GM21576 (cell line): ENCODE data around the gene KRTAP2-4.
"Not testable (repeated sequence)": the region's sequence is repeated elsewhere in the genome, so short reads cannot be mapped to it uniquely, and the experiment has no call there.

Experiments
- ATAC-seq: cut with Tn5 transposase; IDR thresholded peaks from one replicate; pipeline ENCODE4 v1.9.1; 2021; ENCODE audit warnings: mild to moderate bottlenecking, moderate library complexity; ENCODE audit not compliant: unreplicated experiment

KRTAP2-4 gene

DNA sequence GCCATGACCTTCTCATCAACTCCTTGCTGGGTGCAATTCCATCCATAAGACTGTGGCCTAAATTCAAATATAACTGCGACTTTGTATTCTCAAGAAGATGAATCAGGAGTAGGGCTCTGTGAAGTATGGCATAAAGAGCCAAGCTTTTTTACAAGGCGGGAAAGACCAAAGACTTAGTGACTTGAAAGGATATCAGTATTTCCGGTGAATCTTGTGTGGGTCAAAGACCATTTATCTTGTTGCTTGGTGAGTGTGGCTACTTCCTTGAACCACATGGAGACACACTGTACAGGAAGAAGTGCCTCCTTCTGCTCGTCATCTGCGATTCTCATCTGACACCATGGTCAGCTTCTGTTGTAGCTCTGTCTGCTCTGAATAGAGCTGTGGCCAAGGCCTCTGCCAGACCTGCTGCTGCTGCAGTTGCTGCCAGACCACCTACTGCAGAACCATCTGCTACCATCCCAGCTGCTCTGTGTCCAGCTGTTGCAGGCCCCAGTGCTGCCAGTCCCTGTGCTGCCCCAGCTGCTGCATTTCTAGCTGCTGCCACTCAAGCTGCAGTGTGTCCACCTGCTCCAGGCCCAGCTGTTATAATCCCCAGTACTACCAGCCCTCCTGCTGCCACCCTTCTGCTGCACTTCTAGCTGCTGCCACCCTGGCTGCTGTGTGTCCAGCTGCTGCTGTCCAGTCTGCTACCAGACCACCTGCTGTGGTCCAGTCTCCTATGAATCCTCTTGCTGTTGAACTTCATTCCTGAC is 6.1 kb upstream of the KRTAP2-4 start:
- no peak for ATAC-seq

DNA sequence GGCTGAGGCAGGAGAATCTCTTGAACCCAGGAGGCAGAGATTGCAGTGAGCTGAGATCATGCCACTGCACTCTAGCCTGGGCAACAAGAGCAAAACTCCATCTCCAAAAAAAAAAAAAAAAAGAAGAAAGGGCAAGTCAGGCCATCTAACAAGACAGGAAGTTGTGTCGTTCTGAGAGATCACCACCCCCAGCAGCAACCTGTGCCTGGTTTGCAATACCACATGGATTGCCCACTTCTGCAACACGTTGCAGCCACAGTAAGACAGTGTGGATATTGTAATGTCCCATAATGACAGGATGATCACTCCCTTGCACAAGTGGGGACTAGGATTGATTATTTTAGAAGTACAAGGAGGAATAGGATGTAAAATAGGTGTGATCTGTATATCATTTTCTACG is 3.4 kb upstream of the KRTAP2-4 start:
- ATAC-seq = no peak

DNA sequence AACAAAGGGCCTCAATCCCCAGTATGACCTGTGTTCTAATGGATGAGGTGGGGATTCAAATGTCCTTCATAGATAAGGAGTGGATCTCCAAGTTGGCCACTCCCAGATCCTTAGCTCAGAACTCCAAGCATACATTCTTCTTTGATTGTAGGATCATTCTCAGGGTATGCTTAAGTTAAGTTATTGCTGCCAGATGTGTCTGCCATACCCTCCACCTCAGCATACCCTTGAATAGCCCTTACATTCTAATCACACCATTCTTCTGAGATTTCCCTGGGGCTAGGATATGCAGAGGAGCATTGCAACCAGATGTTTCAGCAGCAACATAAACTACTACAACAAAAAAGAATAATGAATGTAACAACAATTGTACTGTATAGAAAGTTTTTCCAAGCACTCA is 1.6 kb upstream of the KRTAP2-4 start:
- ATAC-seq = no peak

DNA sequence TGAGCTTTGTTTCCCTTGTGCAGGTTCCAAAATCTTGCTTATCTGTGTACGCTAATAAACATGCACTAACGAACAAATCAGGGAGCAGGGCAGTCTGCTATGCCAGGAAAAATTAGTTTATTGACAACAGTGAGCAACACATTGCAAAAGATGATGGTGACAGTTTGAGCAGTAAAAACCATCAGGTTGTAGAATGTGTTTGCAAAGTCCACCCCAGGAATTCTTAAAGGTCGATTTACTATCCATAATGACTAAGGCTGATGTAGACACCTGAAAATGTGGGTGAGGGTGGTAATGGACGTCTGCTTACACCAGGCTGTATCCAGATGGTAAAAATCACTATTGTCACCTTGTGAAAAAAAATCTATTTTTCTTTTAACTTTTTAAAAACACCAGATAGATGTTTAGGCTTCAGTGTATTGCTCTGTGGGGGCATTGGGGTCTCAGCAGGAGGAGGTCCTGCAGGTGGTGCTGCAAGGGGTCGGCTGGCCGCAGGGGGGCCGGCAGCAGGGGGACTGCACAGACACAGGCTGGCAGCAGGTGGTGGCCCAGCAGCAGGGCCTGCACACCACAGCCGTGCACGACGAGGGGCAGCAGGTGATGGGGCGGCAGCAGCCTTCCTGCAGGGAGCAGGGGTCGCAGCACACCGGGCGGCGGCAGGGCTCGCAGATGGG is 526 bp downstream of the KRTAP2-4 start:
- ATAC-seq = not testable (repeated sequence)

DNA sequence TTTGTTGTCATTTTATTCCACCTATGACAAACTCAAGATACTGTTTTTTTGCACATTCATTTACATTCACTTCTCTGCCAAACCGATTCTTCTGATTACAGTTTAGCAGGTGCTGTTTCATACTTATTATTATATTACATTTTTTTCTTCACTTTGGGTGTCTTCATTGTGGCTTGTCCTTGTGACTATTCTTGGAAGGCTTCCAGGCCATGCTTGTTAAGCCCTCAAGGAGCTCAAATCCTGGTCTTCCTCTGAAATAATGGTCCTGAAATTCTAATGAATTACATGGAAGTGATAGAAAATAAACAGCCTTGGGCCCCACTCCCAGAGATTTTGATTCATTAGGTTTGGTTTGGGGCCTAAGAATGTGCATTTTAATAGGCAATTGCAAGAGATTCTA is 1.4 kb downstream of the KRTAP2-4 start:
- no peak for ATAC-seq

DNA sequence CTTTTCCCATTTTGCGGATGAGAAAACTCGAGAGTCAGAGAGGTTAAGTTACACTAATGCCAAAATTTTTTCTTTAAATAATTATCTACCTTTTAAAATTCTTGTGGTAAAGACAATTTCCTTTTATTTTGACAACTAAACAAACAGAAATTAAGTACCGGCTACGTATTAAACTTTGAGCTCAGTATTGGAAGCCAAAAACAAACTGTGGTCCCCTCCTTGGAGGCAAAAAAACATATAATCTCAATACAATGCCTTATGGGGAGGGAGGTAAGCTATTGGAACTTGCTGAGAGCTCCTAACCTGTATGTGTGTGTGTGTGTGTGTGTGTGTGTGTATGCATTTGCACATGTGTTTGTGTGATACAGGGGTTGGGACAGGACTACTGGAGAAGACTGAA is 2.2 kb downstream of the KRTAP2-4 start:
- no peak for ATAC-seq

DNA sequence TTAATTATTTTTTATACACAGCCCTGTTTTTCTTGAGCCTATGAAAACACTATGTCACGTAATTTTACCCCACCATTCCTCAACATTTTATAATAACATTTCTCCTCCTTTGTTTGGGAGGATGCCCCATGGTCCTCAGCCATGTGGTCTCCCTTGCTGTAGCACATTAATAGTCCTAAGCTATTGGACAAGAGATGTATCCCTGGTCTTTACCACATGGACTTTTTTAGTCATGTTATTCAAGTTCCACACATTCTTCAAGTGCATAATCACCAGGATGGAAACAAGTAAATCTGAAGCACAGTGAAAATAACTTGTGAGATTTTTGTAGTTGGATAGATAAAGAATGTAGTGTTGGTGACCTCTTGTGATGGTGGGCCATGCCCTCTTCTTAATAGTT is 3.7 kb downstream of the KRTAP2-4 start:
- no peak for ATAC-seq

DNA sequence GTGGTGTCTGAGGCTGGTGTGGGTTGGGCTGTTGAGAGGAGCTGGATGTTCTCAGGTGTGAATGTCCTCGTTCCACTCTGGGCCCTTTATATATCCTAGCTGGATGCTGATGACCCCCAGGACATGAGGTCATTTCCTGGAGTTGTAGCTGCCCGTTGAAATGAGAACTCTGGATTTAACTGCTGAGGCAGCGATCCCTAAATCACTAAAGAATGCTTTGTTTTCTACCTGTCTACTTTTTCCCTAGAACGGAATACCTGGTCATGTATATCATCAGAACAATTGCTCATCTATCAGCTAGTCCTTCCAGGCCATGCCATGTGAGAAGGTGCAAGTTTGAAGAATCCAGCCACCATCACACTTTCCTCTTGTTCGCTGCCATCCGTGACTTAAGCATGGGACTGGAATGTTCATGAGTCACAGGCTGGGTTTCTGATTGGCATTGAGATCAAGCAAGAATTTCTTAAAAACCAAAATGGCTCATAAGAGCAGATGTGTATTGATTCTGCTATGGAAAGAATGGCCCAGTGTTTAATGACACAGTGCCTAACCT is 5.6 kb downstream of the KRTAP2-4 start, which contains the start of gene KRTAP2-3:
TSS of gene KRTAP2-3 (minus strand) at position 63 of the 553 bp plus-strand sequence. CDS start 64 bp downstream, outside the sequence.
- no peak for ATAC-seq

DNA sequence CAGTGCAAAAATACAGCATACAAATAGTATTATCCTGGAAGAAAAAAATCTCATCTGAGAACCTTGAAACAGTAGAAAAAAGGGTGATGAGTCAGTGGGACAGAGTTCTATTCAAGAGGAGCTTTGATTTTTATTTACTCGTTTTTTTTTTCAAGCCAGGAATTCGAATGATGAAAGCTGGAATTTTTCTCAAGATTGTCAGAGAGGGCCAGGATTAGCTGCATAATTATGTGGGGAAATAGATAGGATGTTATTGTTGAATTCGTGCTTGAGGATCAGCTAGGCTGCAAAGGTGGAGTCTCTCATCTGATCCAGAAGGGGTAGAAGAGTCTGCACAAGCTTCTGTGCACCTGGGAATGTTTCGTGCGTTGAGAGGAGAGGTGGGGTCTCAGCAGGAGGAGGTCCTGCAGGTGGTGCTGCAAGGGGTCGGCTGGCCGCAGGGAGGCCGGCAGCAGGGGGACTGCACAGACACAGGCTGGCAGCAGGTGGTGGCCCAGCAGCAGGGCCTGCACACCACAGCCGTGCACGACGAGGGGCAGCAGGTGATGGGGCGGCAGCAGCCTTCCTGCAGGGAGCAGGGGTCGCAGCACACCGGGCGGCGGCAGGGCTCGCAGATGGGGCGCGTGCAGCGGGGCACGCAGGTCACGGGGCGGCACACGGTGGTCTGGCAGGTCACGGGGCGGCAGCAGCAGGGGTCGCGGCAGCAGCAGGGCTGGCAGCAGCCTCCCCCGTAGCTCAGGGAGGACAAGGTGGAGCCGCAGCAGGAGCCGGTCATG is 6.2 kb downstream of the KRTAP2-4 start:
- ATAC-seq = not testable (repeated sequence)

DNA sequence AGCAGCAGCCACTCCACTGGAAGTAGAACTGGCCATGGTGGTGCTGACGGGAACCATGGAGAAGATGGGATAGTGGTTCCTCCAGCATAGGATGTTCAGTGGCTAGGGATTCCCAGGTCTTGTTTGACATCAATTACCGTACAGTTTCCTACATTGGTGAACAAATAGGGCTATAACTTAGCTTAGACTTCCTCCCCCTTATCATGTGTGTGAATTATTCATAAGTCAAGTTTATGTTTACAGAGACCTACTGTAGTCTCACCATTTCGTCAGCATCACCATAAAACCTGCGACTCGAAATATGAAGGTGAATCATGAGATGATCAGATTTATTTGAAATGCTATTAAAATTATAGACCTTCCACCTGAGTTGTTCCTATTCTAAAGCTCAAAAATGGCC is 6.9 kb downstream of the KRTAP2-4 start:
- ATAC-seq = no peak

DNA sequence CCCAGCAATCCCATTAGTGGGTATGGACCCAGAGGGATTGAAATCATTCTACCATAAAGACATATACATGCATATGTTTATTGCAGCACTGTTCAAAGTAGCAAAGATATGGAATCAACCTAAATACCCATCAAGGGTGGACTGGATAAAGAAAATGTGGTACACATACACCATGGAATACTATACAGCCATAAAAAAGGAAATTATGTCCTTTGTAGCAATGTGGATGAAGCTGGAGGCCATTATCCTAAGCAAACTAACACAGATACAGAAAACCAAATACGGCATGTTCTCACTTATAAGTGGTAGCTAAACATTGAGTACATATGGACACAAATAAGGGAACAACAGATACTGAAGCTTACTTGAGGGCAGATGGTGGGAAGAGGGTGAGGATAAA is 8.1 kb downstream of the KRTAP2-4 start:
- ATAC-seq = no peak

DNA sequence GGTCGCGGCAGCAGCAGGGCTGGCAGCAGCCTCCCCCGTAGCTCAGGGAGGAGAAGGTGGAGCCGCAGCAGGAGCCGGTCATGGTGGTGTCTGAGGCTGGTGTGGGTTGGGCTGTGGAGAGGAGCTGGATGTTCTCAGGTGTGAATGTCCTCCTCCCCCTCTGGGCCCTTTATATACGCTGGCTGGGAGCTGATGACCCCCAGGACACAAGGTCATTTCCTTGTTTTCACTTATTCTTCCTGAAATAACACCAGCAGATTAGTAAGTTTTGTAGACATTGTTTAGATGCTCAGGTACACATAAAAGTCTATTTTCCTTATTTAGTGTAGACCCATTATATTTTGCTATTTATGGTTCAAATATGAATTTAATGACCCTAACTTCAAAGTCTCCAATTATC is 10.5 kb downstream of the KRTAP2-4 start, which contains the start of gene KRTAP2-2:
TSS of gene KRTAP2-2 (minus strand) at position 101 of the 400 bp plus-strand sequence. CDS start at position 82, 19 bp downstream.
- not testable (repeated sequence) for ATAC-seq

DNA sequence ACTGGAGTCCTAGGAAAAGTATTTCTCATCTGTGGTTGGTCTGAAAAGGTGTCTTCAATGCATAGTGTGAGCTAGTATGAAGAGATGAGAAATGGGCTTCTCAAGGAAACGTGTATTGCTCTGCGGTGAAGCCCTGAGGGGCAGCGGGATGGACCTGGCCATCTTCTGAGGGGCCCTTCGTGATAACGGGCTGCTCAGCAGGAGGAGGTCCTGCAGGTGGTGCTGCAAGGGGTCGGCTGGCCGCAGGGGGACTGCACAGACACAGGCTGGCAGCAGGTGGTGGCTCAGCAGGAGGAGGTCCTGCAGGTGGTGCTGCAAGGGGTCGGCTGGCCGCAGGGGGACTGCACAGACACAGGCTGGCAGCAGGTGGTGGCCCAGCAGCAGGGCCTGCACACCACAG is 11.1 kb downstream of the KRTAP2-4 start:
- not testable (repeated sequence) for ATAC-seq

DNA sequence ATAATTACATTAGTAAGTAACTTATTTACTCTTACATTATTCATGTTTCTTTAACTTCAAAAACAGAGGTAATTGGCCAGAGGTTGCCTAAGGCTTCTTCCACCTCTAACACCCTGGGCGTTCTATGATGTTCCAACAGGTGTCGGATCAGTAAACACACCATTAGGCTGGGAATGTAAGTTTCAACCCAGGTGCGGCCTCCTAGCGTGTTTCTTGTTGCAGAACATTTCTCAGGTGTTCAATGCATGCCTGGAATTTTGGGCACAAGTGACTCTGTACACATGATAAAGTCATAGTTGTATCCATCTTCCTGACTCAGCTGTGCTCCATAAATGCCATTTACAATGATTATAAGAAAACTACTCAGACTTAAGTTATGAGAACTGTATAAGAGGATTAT is 11.7 kb downstream of the KRTAP2-4 start:
- no peak for ATAC-seq

DNA sequence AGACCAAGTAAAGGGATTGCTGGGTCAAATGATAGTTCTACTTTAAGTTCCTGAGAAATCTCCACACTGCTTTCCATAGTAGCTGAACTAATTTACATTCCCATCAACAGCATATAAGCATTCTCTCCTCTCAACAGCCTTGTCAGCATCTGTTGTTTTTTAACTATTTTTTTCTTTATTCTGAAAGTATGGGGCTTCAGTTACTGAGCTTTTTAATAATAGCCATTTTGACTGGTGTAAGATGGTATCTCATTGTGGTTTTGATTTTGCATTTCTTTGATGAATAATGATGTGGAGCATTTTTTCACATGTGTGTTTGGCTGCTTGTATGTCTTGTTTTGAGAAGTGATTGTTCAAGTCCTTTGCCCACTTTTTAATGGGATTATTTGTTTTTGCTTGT is 13.1 kb downstream of the KRTAP2-4 start:
- no peak for ATAC-seq

DNA sequence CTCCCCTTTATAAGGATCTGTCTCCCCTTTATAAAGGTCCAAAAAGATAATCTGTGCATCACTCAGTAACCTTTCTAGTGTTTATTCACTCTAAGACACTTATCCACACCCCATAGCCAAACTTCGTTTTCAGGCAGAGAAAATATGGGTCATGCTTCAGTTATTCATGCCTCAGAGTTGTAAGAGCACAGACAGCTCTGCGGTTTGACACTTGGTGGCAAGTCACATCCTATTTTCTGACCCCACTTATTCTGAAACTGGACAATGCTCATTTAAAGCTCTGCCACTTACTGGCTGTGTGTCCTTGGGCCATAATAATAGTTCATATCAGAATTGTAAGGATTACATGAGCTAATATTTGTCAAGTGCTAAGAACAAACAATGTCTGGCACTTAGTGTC is 16.6 kb downstream of the KRTAP2-4 start:
- ATAC-seq = no peak

DNA sequence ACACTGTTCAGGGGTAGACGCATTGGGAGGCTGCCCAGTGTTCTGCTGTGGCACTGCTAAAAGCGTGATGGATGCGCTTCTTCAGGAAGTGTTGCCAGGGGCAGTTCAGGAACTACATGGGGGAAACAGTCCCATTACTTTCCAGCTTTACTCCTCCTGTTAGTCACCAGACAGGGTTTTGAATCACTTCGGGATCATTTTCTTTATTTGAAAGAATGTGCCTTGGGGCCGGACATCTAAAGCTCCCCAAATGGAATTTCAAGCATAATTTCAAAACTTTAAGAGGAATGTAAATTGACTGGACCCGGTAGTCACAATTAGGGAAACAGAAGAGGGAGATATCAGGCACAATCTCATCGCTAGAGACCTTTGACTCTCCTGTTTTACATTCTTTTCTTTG is 17.2 kb downstream of the KRTAP2-4 start:
- ATAC-seq = no peak

DNA sequence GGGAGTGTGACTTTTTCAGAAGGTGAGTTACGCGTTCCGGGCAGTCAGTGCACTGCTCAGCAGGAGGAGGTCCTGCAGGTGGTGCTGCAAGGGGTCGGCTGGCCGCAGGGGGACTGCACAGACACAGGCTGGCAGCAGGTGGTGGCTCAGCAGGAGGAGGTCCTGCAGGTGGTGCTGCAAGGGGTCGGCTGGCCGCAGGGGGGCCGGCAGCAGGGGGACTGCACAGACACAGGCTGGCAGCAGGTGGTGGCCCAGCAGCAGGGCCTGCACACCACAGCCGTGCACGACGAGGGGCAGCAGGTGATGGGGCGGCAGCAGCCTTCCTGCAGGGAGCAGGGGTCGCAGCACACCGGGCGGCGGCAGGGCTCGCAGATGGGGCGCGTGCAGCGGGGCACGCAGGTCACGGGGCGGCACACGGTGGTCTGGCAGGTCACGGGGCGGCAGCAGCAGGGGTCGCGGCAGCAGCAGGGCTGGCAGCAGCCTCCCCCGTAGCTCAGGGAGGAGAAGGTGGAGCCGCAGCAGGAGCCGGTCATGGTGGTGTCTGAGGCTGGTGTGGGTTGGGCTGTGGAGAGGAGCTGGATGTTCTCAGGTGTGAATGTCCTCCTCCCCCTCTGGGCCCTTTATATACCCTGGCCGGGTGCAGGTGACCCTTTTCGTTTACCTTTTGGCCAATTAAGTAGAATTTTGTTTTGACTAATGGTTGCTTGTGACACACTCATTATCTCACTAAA is 18.8 kb downstream of the KRTAP2-4 start, which contains the start of gene KRTAP2-1:
TSS of gene KRTAP2-1 (minus strand) at position 582 of the 731 bp plus-strand sequence. CDS start at position 533, 49 bp downstream.
- not testable (repeated sequence) for ATAC-seq

DNA sequence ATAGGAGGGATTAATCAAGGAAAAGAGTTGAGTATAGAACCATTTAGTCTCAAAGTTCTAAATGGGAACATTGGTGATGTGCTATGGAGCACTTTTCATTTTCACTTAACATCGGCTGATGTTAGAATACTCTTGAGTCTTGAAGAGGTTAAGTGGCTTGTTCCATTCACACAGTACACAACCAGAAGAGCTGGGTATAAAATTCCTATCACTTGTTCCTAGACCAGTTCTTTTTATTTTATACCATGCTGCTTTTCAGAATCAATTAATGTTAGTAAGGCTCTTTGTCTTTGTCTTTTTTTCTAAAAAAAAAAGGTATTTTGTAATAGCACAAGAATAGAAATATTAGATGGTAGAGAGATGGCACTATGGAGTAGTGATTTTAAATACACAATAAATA is 22.7 kb downstream of the KRTAP2-4 start:
- ATAC-seq = no peak
